Left hindlimb (tissue), 1 donor: Measurements from ENCODE around the gene MCM9.

Experiments
- DNase-seq: peaks from one replicate; pipeline ENCODE4 v3.0.0-alpha.2; 2018

The MCM9 gene

GRCh38 chr6:118930680-118931079 is 4.3 kb downstream of the MCM9 start:
- DNase-seq: no peak

- DNase-seq: no peak
Observed at GRCh38 chr6:118923035-118923434, 11.9 kb downstream of the MCM9 start.

GRCh38 chr6:118921084-118921483 is 13.9 kb downstream of the MCM9 start:
- DNase-seq: no peak

GRCh38 chr6:118918329-118918725 is 16.6 kb downstream of the MCM9 start:
- no peak for DNase-seq

- DNase-seq: no peak
Observed at GRCh38 chr6:118917546-118918328, 17.2 kb downstream of the MCM9 start.

- no peak for DNase-seq
Observed at GRCh38 chr6:118914598-118914997, 20.4 kb downstream of the MCM9 start.

GRCh38 chr6:118913161-118913560 is 21.8 kb downstream of the MCM9 start:
- DNase-seq: no peak

- DNase-seq: no peak
Observed at GRCh38 chr6:118912646-118913045, 22.3 kb downstream of the MCM9 start.

GRCh38 chr6:118908441-118908840 is 26.5 kb downstream of the MCM9 start:
- no peak for DNase-seq

GRCh38 chr6:118905851-118906250 is 29.1 kb downstream of the MCM9 start:
- DNase-seq: no peak

- DNase-seq: no peak
Observed at GRCh38 chr6:118905084-118905483, 29.9 kb downstream of the MCM9 start.

- DNase-seq: no peak
Observed at GRCh38 chr6:118903691-118904090, 31.3 kb downstream of the MCM9 start.

- no peak for DNase-seq
Observed at GRCh38 chr6:118903138-118903537, 31.8 kb downstream of the MCM9 start.

GRCh38 chr6:118902726-118903125 is 32.2 kb downstream of the MCM9 start:
- no peak for DNase-seq

GRCh38 chr6:118899948-118900347 is 35.0 kb downstream of the MCM9 start:
- DNase-seq: no peak

- DNase-seq: no peak
Observed at GRCh38 chr6:118897386-118897785, 37.6 kb downstream of the MCM9 start.

GRCh38 chr6:118896339-118897136 is 38.4 kb downstream of the MCM9 start:
- DNase-seq: no peak

GRCh38 chr6:118895859-118896258 is 39.1 kb downstream of the MCM9 start:
- DNase-seq: no peak

- DNase-seq: no peak
Observed at GRCh38 chr6:118895261-118895560, 39.7 kb downstream of the MCM9 start.

- peak; percentile 71 for DNase-seq
Observed at GRCh38 chr6:118894425-118895260, 40.3 kb downstream of the MCM9 start.

GRCh38 chr6:118893807-118894424 is 41.0 kb downstream of the MCM9 start, which contains the start of gene ASF1A:
Gene ASF1A (plus strand): TSS chr6:118894152. CDS start chr6:118894414, 262 bp downstream.
- DNase-seq: peak; percentile 99

- peak; percentile 74 for DNase-seq
Observed at GRCh38 chr6:118893064-118893806, 41.7 kb downstream of the MCM9 start.
